ENCODE measurements around the gene FAM174B. TPM values are rescaled to one million over a fixed set of nuclear protein-coding genes. Genes with fewer than 3 reads are reported as not detected.

The FAM174B gene
- total and polyA plus RNA-seq, 2 experiments from 2014 or later: 17.8 to 34.9 TPM

- H4K20me1 ChIP-seq (ENCODE audit: insufficient read depth, poor library complexity, severe bottlenecking): no peaks in the 10 kb centered on the region
- TF ChIP-seq EZH2phosphoT487 (IDR thresholded peaks at IDR 0.05; ENCODE audit: low read depth, severe bottlenecking, unreplicated experiment) (no peak), CTCF (IDR thresholded peaks at IDR 0.05; ENCODE audit: poor library complexity) (no peak), EZH2 (IDR thresholded peaks at IDR 0.05; ENCODE audit: borderline replicate concordance) (no peak)
- DNase-seq (ENCODE audit: low spot score): peak; percentile 57
- H3K4me3 ChIP-seq: no peak overlapping the region
- no peaks in the 10 kb centered on the region for H3K9me3 ChIP-seq (ENCODE audit: low read depth)
- H3K27me3 ChIP-seq: no peaks in the 10 kb centered on the region
- H3K36me3 ChIP-seq (replicated peaks; ENCODE audit: insufficient read depth, low read depth): no peaks in the 10 kb centered on the region
- WGBS (ENCODE audit: low lambda C conversion rate, missing lambda C conversion rate): 77% methylated on average over 25 of the region's 25 CpGs
- H3K79me2 ChIP-seq: no peaks in the 10 kb centered on the region
- H3K4me1 ChIP-seq (ENCODE audit: insufficient read depth): peaks cover 43% of the 10 kb centered on the region
- no peaks in the 10 kb centered on the region for H3K9me2 ChIP-seq (replicated peaks; ENCODE audit: insufficient read depth)
- peak overlapping the region; percentile 96 for H3K27ac ChIP-seq
- no peak overlapping the region for H2AFZ ChIP-seq
- peak overlapping the region; percentile 67 for H3K4me2 ChIP-seq
Observed at GRCh38 chr15:92616621-92617548, 38.7 kb downstream of the FAM174B start.

- Histone ChIP-seq H3K9me2 (replicated peaks; ENCODE audit: insufficient read depth) (no peaks in the 10 kb centered on the region), H3K36me3 (replicated peaks; ENCODE audit: insufficient read depth, low read depth) (no peaks in the 10 kb centered on the region), H3K27ac (peak overlapping the region; percentile 96), H4K20me1 (ENCODE audit: insufficient read depth, poor library complexity, severe bottlenecking) (no peaks in the 10 kb centered on the region), H3K9me3 (ENCODE audit: low read depth) (no peaks in the 10 kb centered on the region), H3K4me1 (ENCODE audit: insufficient read depth) (peaks cover 39% of the 10 kb centered on the region), H3K4me2 (no peak overlapping the region), H3K79me2 (no peaks in the 10 kb centered on the region), H3K4me3 (no peak overlapping the region), H3K27me3 (no peaks in the 10 kb centered on the region), H2AFZ (no peak overlapping the region)
- 94% methylated on average over 18 of the region's 18 CpGs for WGBS (ENCODE audit: low lambda C conversion rate, missing lambda C conversion rate)
- no peak for TF ChIP-seq EZH2phosphoT487 (IDR thresholded peaks at IDR 0.05; ENCODE audit: low read depth, severe bottlenecking, unreplicated experiment)
- TF ChIP-seq CTCF (IDR thresholded peaks at IDR 0.05; ENCODE audit: poor library complexity): no peak
- no peak for DNase-seq (ENCODE audit: low spot score)
Observed at GRCh38 chr15:92614791-92615785, 40.5 kb downstream of the FAM174B start.

GRCh38 chr15:92614301-92614700, 41.3 kb downstream of the FAM174B start:
- DNase-seq (ENCODE audit: low spot score): no peak
- Histone ChIP-seq H3K27ac (peak overlapping the region; percentile 96), H3K36me3 (replicated peaks; ENCODE audit: insufficient read depth, low read depth) (no peaks in the 10 kb centered on the region), H3K4me2 (no peak overlapping the region), H3K27me3 (no peaks in the 10 kb centered on the region), H3K4me1 (ENCODE audit: insufficient read depth) (peaks cover 32% of the 10 kb centered on the region), H3K9me3 (ENCODE audit: low read depth) (no peaks in the 10 kb centered on the region), H4K20me1 (ENCODE audit: insufficient read depth, poor library complexity, severe bottlenecking) (no peaks in the 10 kb centered on the region), H2AFZ (no peak overlapping the region), H3K9me2 (replicated peaks; ENCODE audit: insufficient read depth) (no peaks in the 10 kb centered on the region), H3K79me2 (no peaks in the 10 kb centered on the region), H3K4me3 (no peak overlapping the region)
- TF ChIP-seq CTCF (IDR thresholded peaks at IDR 0.05; ENCODE audit: poor library complexity) (no peak), EZH2 (IDR thresholded peaks at IDR 0.05; ENCODE audit: borderline replicate concordance) (no peak), EZH2phosphoT487 (IDR thresholded peaks at IDR 0.05; ENCODE audit: low read depth, severe bottlenecking, unreplicated experiment) (no peak)
- WGBS (ENCODE audit: low lambda C conversion rate, missing lambda C conversion rate): 96% methylated on average over 4 of the region's 4 CpGs
